Mesothelial cell of epicardium (in vitro differentiated cells): ENCODE data around the gene TRIB2. TPM values are rescaled to one million over a fixed set of nuclear protein-coding genes. Genes with fewer than 3 reads are reported as not detected.

ENCODE experiments used
- DNase-seq, 2 experiments: peaks; one replicate each; pipeline ENCODE4 v3.0.0; 2021; ENCODE audit warnings: low spot score in 2 of 2; ENCODE audit not compliant: unreplicated experiment in 2 of 2
- H3K27ac Mint-ChIP-seq: 2 replicates; pipeline ENCODE4 v1.8.0; 2021; ENCODE audit warnings: mixed read lengths
- H3K27me3 Mint-ChIP-seq: 2 replicates; pipeline ENCODE4 v1.8.0; 2021; ENCODE audit warnings: low read depth, mixed read lengths
- H3K36me3 Mint-ChIP-seq: 2 replicates; pipeline ENCODE4 v1.8.0; 2021; ENCODE audit warnings: mixed read lengths
- H3K4me1 Mint-ChIP-seq: 2 replicates; pipeline ENCODE4 v1.8.0; 2021; ENCODE audit warnings: mixed read lengths
- H3K4me3 Mint-ChIP-seq: 2 replicates; pipeline ENCODE4 v1.8.0; 2021; ENCODE audit warnings: mild to moderate bottlenecking, moderate library complexity, mixed read lengths
- H3K9me3 Mint-ChIP-seq: 2 replicates; pipeline ENCODE4 v1.8.0; 2021; ENCODE audit warnings: mixed read lengths
- CTCF ChIP-seq: fragments of 200-600 bp; sonication (generic); IDR thresholded peaks from one replicate; pipeline ENCODE4 v1.5.0; 2021; ENCODE audit warnings: antibody characterized with exemption; ENCODE audit not compliant: unreplicated experiment
- total RNA-seq: library from RNA; stranded (reverse); gene quantifications from 3 replicates; pipeline ENCODE4 v1.2.1, GENCODE V29; 2021

The TRIB2 gene
- total RNA-seq, result 21.1 to 25.4 TPM (median 23.7 TPM) in 3 replicates

- TF ChIP-seq CTCF, result no peak
- Mint-ChIP-seq H3K9me3 (no peaks in the 10 kb centered on the region), H3K4me1 (peaks cover 45% of the 10 kb centered on the region), H3K27ac (peak within 1 kb of the TSS; percentile 90), H3K36me3 (no peaks in the 10 kb centered on the region), H3K4me3 (peak within 1 kb of the TSS; percentile 93), H3K27me3 (peaks cover 2% of the 10 kb centered on the region)
- peak; percentile 58 to 76 for DNase-seq
Measured at GRCh38 chr2:12716282-12717190, at the start of gene TRIB2. TSS of gene TRIB2 (plus strand) at chr2:12716936. CDS start at chr2:12718308, 1,372 bp downstream.

DNA sequence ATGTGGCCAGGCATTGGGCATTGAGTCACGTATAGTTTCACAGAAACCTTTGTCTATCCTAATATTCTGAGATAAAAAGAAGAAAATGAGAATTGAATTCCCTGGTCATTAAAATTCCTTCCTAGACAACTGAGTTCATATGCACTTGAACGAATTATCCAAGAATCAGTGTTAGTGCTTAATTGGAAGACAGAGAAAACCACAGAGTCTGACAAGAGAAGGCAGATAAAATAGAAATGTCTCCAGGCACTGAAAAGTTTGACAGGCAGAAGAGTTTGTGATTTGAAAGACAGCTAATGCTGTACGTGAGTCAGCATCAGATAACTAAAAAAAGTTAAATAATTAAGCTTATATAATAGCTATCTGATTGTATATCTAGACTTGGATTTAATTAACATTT lies 47.7 kb upstream of the TRIB2 start:
- no peak for TF ChIP-seq CTCF
- H3K4me3 Mint-ChIP-seq, result no peak overlapping the region
- no peaks in the 10 kb centered on the region for H3K36me3 Mint-ChIP-seq
- no peak overlapping the region for H3K27ac Mint-ChIP-seq
- H3K27me3 Mint-ChIP-seq, result no peaks in the 10 kb centered on the region
- peaks cover 16% of the 10 kb centered on the region for H3K9me3 Mint-ChIP-seq
- no peak for DNase-seq
- no peaks in the 10 kb centered on the region for H3K4me1 Mint-ChIP-seq

DNA sequence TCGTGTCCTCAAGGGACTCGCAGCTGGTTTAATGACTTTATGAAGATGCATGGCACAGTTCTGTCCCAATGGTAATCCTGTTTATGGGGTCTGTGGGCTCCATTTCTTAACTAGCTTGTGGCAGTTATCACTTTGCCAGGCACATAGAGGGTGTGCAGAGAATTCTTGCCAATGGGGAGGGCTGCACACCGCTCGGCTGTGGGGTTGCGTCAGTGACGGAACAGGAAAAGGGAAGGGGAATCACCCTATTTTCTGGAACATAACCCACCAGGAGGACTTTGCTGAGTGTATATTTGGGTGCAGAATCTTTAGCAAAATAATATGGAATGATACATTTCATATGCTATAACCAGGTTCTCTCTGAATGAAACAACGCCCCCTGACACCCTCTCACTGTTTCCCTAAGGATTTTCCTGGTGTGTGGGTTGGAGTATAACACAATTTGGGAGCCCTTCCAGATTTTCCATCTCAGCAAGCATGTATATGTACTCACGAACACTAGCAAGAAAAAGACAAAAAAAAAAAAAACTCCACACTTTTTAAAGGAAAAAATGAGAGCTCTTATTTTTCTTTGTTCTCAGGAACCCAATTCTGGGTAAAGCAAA lies 43.9 kb upstream of the TRIB2 start:
- no peak for TF ChIP-seq CTCF
- no peaks in the 10 kb centered on the region for H3K36me3 Mint-ChIP-seq
- H3K27ac Mint-ChIP-seq, result no peak overlapping the region
- DNase-seq, result no peak
- H3K9me3 Mint-ChIP-seq, result no peaks in the 10 kb centered on the region
- no peaks in the 10 kb centered on the region for H3K4me1 Mint-ChIP-seq
- H3K27me3 Mint-ChIP-seq, result no peaks in the 10 kb centered on the region
- no peak overlapping the region for H3K4me3 Mint-ChIP-seq

DNA sequence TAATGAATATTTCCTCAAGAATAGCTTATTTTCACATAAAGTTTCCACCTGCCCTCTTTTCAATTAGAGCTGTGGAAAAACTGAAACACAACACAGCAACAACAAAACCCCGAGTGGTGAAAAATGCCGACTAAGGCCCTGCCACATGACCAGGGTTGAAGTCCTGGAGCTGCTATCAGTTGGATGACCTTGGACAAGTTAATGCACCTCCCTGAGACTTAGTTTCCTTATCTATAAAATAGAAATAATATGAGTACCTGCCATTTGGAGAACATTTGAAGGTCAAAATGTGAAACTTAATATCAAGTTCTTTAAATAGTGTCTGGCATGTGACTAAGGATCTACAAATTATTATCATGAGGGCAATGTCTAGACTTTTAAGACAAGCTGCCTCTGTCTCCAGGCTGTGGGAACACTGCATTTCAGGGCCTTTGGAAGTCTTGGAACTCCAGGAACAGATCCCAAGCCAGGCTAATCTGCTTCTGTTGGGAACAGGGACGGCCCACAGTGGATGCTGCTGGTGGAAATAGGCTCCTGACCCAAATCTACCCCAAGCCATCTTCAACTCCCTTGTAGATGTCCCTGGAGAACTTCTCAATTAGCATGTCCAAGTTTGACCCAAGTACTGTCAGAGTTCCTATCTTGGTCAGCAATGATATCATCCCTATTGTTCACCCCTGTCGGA lies 42.0 kb upstream of the TRIB2 start:
- no peaks in the 10 kb centered on the region for H3K36me3 Mint-ChIP-seq
- H3K4me3 Mint-ChIP-seq, result no peak overlapping the region
- H3K27ac Mint-ChIP-seq, result no peak overlapping the region
- peaks cover 3% of the 10 kb centered on the region for H3K9me3 Mint-ChIP-seq
- DNase-seq, result no peak
- no peak for TF ChIP-seq CTCF
- H3K27me3 Mint-ChIP-seq, result no peaks in the 10 kb centered on the region
- H3K4me1 Mint-ChIP-seq, result no peaks in the 10 kb centered on the region

DNA sequence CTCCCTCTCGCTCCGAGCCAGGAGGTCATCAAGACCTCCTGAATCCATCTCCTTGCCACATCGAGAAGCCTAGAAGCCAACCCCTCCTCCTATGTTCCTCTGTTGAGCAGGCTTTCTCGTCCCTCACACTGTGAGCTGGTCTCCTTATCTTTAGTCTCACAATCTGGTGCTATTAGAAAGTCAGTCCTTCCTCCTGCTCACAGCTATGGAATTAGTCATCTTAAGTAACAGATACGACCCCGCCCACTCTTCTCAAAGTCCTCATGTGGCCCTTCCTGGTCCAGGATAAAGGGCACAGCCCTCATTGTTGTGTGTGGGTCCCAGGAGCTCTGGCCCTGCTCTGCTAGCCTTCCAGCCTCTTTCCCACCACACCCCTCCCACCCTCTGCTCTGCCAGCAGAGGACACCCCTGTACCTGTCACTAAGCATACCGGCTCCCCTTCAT lies 41.4 kb upstream of the TRIB2 start:
- H3K27ac Mint-ChIP-seq, result no peak overlapping the region
- no peaks in the 10 kb centered on the region for H3K36me3 Mint-ChIP-seq
- DNase-seq, result no peak
- no peak for TF ChIP-seq CTCF
- H3K4me1 Mint-ChIP-seq, result no peaks in the 10 kb centered on the region
- H3K9me3 Mint-ChIP-seq, result peaks cover 9% of the 10 kb centered on the region
- H3K4me3 Mint-ChIP-seq, result no peak overlapping the region
- no peaks in the 10 kb centered on the region for H3K27me3 Mint-ChIP-seq
